ENCODE results near the gene PPP4C. TPM values are rescaled to one million over a fixed set of nuclear protein-coding genes. Genes with fewer than 3 reads are reported as not detected.

The PPP4C gene
- total and polyA plus RNA-seq, 2 of the 8 experiments (the other 6 are each of a cell fraction or from before 2014, with no cell fraction given): 148 to 298 TPM

DNA sequence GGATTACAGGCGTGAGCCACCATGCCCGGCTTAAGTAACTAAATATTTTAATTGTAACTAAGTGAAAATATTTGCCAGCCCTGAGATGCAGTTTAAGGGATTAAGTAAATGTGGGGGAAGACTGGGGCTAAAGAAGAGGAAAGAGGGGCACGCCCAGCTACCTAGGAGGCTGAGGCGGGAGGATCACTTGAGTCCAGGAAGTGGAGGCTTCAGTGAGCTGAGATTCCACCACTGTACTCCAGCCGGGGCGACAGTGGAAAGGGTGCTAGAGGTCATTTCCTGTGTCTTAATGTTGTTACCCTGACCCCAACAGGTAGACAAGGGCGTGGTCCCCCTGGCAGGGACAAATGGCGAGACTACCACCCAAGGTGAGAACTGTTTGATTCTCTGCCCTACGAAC is 7.5 kb upstream of the PPP4C start:
- H3K79me2 ChIP-seq (ENCODE audit: control insufficient read depth in 1 of 2, insufficient read depth in 2 of 2, low read length in 2 of 2): peaks cover 15 to 30% of the 10 kb centered on the region in 2 experiments
- H2BK15ac ChIP-seq (ENCODE audit: low read length): no peak overlapping the region
- peaks cover 16 to 35% of the 10 kb centered on the region in 2 experiments for H4K20me1 ChIP-seq (replicated peaks in 1 of 2; ENCODE audit: control insufficient read depth in 1 of 2, insufficient read depth in 2 of 2, low read length in 2 of 2)
- ChIA-PET CTCF (ENCODE audit: partially characterized antibody) (interaction anchor here (0.6 to 7.3 kb wide), 6 partner anchors 9 to 43 kb away, joined by 3 to 51 read pairs (median 6); partner anchors contain the start of gene TBX6), POLR2A (ENCODE audit: partially characterized antibody) (interaction anchor here (3.5 to 21.2 kb wide), 4 partner anchors 10 to 37 kb away, joined by 25 to 353 read pairs (median 120); partner anchors contain the start of genes PPP4C, TBX6, TLCD3B and YPEL3)
- H3K9me3 ChIP-seq (ENCODE audit: insufficient read depth in 2 of 2, low read depth in 1 of 2, low read length in 1 of 2): no peaks in the 10 kb centered on the region
- H2BK120ac ChIP-seq (replicated peaks; ENCODE audit: low read depth, low read length): no peak overlapping the region
- H4K8ac ChIP-seq (ENCODE audit: extremely low read depth, insufficient read depth, low read length): no peak overlapping the region
- 95% methylated on average over 9 of the region's 9 CpGs; no CpG with 5 or more reads in 1 of the 2 experiments for WGBS, 2 experiments (ENCODE audit: extremely low coverage in 1 of 2, insufficient coverage in 1 of 2, insufficient read length in 1 of 2, insufficient replicate concordance in 2 of 2, low coverage in 1 of 2, low lambda C conversion rate in 2 of 2, missing lambda C conversion rate in 1 of 2)
- no peak overlapping the region for H4K5ac ChIP-seq (ENCODE audit: insufficient read length, low read depth, low read length)
- H3K4ac ChIP-seq (replicated peaks; ENCODE audit: insufficient read length, low read depth, low read length): no peak overlapping the region
- H2BK12ac ChIP-seq (ENCODE audit: low read depth, low read length): no peak overlapping the region
- H3K4me1 ChIP-seq (replicated peaks in 1 of 4; ENCODE audit: control insufficient read depth in 3 of 4, insufficient read depth in 4 of 4, low read length in 3 of 4): peaks cover 2 to 21% (median 11%) of the 10 kb centered on the region in 4 experiments
- H3K14ac ChIP-seq (ENCODE audit: insufficient read length): no peak overlapping the region
- peaks cover 18% of the 10 kb centered on the region for H3K23me2 ChIP-seq (ENCODE audit: low read depth, low read length)
- no peak overlapping the region for H2AK5ac ChIP-seq (ENCODE audit: low read depth, low read length)
- H3K4me2 ChIP-seq (ENCODE audit: insufficient read depth in 1 of 2, low read depth in 2 of 2, low read length in 2 of 2): no peak overlapping the region; a peak in 1 of 4 replicates
- no peak overlapping the region for H2BK5ac ChIP-seq (ENCODE audit: low read depth, low read length)
- H2AFZ ChIP-seq (ENCODE audit: low read length): no peak overlapping the region
- peaks cover 19 to 54% (median 47%) of the 10 kb centered on the region in 4 experiments for H3K36me3 ChIP-seq (ENCODE audit: control insufficient read depth in 2 of 4, insufficient read depth in 4 of 4, low read length in 3 of 4)
- no peak overlapping the region for H3K4me3 ChIP-seq (ENCODE audit: extremely low read depth in 1 of 4, insufficient read depth in 2 of 4, low read depth in 3 of 4, low read length in 4 of 4)
- no peak for DNase-seq (ENCODE audit: low read depth in 1 of 2, low spot score in 2 of 2)
- H3K27ac ChIP-seq (ENCODE audit: low read depth, low read length): no peak overlapping the region
- no peak overlapping the region for H2BK20ac ChIP-seq (ENCODE audit: low read length)
- H3K79me1 ChIP-seq (ENCODE audit: low read depth, low read length): peaks cover 9% of the 10 kb centered on the region; the same call in 1 of the 2 replicates
- FAIRE-seq: no peak
- H3K23ac ChIP-seq (ENCODE audit: insufficient read length): no peak overlapping the region
- no peak overlapping the region for H3K9ac ChIP-seq (replicated peaks in 1 of 4; ENCODE audit: extremely low read depth in 1 of 4, low read depth in 3 of 4, low read length in 3 of 4)
- H3K27me3 ChIP-seq (replicated peaks in 1 of 4; ENCODE audit: control insufficient read depth in 3 of 4, extremely low read depth in 1 of 4, insufficient read depth in 3 of 4, low read length in 3 of 4): no peaks in the 10 kb centered on the region
- H3K18ac ChIP-seq (ENCODE audit: extremely low read depth, low read length): no peak overlapping the region
- H3K56ac ChIP-seq (replicated peaks; ENCODE audit: insufficient read length, low read depth, low read length): no peak overlapping the region
- H4K91ac ChIP-seq (replicated peaks; ENCODE audit: insufficient read length, low read length): no peak overlapping the region
- TF ChIP-seq BACH1 (IDR thresholded peaks at IDR 0.05; ENCODE audit: low read length) (no peak), ASH2L (IDR thresholded peaks at IDR 0.05; ENCODE audit: low read length) (no peak), RXRA (IDR thresholded peaks at IDR 0.05; ENCODE audit: insufficient read depth, low read depth, low read length) (no peak), ZNF274 (IDR thresholded peaks at IDR 0.05; ENCODE audit: borderline replicate concordance, extremely low read depth, low read length) (no peak), POLR2A (IDR thresholded peaks at IDR 0.05; ENCODE audit: control extremely low read depth in 1 of 2, low read depth in 2 of 2, low read length in 2 of 2) (no peak), RAD21 (IDR thresholded peaks at IDR 0.05 in 1 of 2, conservative IDR thresholded peaks at IDR 0.05 in 1 of 2; ENCODE audit: low read depth in 2 of 2, low read length in 2 of 2) (no peak), SP2 (IDR thresholded peaks at IDR 0.05; ENCODE audit: low read length) (no peak), SUZ12 (IDR thresholded peaks at IDR 0.05; ENCODE audit: low read length) (no peak), SIN3A (conservative IDR thresholded peaks at IDR 0.05 in 1 of 2, IDR thresholded peaks at IDR 0.05 in 1 of 2; ENCODE audit: low read depth in 1 of 2, low read length in 2 of 2) (no peak), RNF2 (IDR thresholded peaks at IDR 0.05; ENCODE audit: borderline replicate concordance, low read depth, low read length, missing control alignments, poor library complexity, severe bottlenecking) (no peak), JUND (IDR thresholded peaks at IDR 0.05; ENCODE audit: low read length) (no peak), JUN (IDR thresholded peaks at IDR 0.05; ENCODE audit: low read depth, low read length) (no peak)
- TF ChIP-seq, protein P1, sequence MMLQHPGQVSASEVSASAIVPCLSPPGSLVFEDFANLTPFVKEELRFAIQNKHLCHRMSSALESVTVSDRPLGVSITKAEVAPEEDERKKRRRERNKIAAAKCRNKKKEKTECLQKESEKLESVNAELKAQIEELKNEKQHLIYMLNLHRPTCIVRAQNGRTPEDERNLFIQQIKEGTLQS (IDR thresholded peaks at IDR 0.05; ENCODE audit: insufficient read depth, low read depth, low read length): no peak
